ENCODE results near the gene OR52B2. TPM values are rescaled to one million over a fixed set of nuclear protein-coding genes. Genes with fewer than 3 reads are reported as not detected.

OR52B2 gene
- total RNA-seq, 1 experiment from 2014 or later = not detected

GRCh38 chr11:6204706-6205105, 34.6 kb upstream of the OR52B2 start:
- H3K27me3 Mint-ChIP-seq (ENCODE audit: low read depth) = no peaks in the 10 kb centered on the region
- no peaks in the 10 kb centered on the region for H3K9me3 Mint-ChIP-seq
- TF ChIP-seq RELA (CRISPR knock-in tag; IDR thresholded peaks at IDR 0.05; ENCODE audit: borderline replicate concordance) (no peak), ZNF232 (CRISPR knock-in tag; IDR thresholded peaks at IDR 0.05) (no peak), ATF1 (CRISPR knock-in tag; IDR thresholded peaks at IDR 0.05) (no peak), CREB1 (CRISPR knock-in tag; IDR thresholded peaks at IDR 0.05) (no peak), ESRRA (CRISPR knock-in tag; IDR thresholded peaks at IDR 0.05; ENCODE audit: borderline replicate concordance) (no peak), NR1H2 (CRISPR knock-in tag; IDR thresholded peaks at IDR 0.05) (no peak), JAZF1 (CRISPR knock-in tag; IDR thresholded peaks at IDR 0.05) (no peak)
- ChIA-PET POLR2A (no interaction called here), CTCF (interaction anchor here (1.9 kb wide), 1 partner anchor 158 kb away, joined by 5 read pairs; no protein-coding TSS in a partner anchor)
- ATAC-seq (no peak), DNase-seq (ENCODE audit: low spot score) (no peak)
- H3K27ac Mint-ChIP-seq = no peak overlapping the region
- peaks cover 4% of the 10 kb centered on the region; the same call in 1 of the 2 replicates for H3K36me3 Mint-ChIP-seq
- no peak overlapping the region for H3K4me3 Mint-ChIP-seq
- H3K4me1 Mint-ChIP-seq = peaks cover 9% of the 10 kb centered on the region

- CTCF ChIA-PET = interaction anchor here (1.9 kb wide), 1 partner anchor 160 kb away, joined by 5 read pairs; no protein-coding TSS in a partner anchor
- DNase-seq (ENCODE audit: low spot score) (no peak), ATAC-seq (no peak)
- POLR2A ChIA-PET = no interaction called here
- H3K4me3 Mint-ChIP-seq = no peak overlapping the region
- no peaks in the 10 kb centered on the region for H3K36me3 Mint-ChIP-seq
- peaks cover 9% of the 10 kb centered on the region for H3K4me1 Mint-ChIP-seq
- TF ChIP-seq ZNF532 (CRISPR knock-in tag; IDR thresholded peaks at IDR 0.05; ENCODE audit: borderline replicate concordance) (no peak), ARID4B (CRISPR knock-in tag; IDR thresholded peaks at IDR 0.05; ENCODE audit: borderline replicate concordance) (no peak), SP1 (CRISPR knock-in tag; conservative IDR thresholded peaks at IDR 0.05) (no peak), IRF2 (CRISPR knock-in tag; IDR thresholded peaks at IDR 0.05; ENCODE audit: borderline replicate concordance, low read depth) (no peak), GTF2I (CRISPR knock-in tag; conservative IDR thresholded peaks at IDR 0.05) (no peak)
- H3K27ac Mint-ChIP-seq = no peak overlapping the region
- H3K27me3 Mint-ChIP-seq (ENCODE audit: low read depth) = no peaks in the 10 kb centered on the region
- H3K9me3 Mint-ChIP-seq = no peaks in the 10 kb centered on the region
Observed at GRCh38 chr11:6203327-6203726, 33.2 kb upstream of the OR52B2 start.

DNA sequence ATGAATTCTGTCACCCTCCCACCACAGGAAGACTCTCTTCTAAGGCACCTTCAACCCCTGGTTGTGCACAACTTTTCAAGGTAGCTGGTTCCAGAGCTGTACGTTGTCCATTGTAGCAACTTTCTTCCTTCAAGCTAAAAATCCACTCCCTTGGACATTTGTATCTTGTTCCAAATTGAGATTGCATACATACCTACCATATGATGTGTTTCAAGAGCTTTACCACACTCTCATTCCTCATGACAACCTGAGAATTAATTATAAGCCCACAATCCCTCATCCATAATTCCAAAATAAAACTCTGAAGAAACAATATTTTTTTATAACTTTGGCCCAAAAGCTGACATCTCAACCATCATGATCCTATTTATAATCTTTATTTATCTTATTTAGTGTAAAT, 31.9 kb upstream of the OR52B2 start:
- no peaks in the 10 kb centered on the region for H3K9me3 Mint-ChIP-seq
- H3K36me3 Mint-ChIP-seq = no peaks in the 10 kb centered on the region
- no peaks in the 10 kb centered on the region for H3K27me3 Mint-ChIP-seq (ENCODE audit: low read depth)
- ChIA-PET POLR2A (no interaction called here), CTCF (interaction anchor here (1.2 kb wide), 1 partner anchor 97 kb away, joined by 4 read pairs; no protein-coding TSS in a partner anchor)
- peaks cover 9% of the 10 kb centered on the region for H3K4me1 Mint-ChIP-seq
- H3K4me3 Mint-ChIP-seq = no peak overlapping the region
- ATAC-seq (no peak), DNase-seq (ENCODE audit: low spot score) (no peak)
- H3K27ac Mint-ChIP-seq = no peak overlapping the region
- TF ChIP-seq TEAD4 (CRISPR knock-in tag; IDR thresholded peaks at IDR 0.05) (no peak), CREB1 (CRISPR knock-in tag; IDR thresholded peaks at IDR 0.05) (no peak), NR2C2 (CRISPR knock-in tag; IDR thresholded peaks at IDR 0.05) (no peak), CREM (CRISPR knock-in tag; IDR thresholded peaks at IDR 0.05) (no peak), ZNF671 (CRISPR knock-in tag; IDR thresholded peaks at IDR 0.05) (no peak), ZNF396 (CRISPR knock-in tag; IDR thresholded peaks at IDR 0.05; ENCODE audit: borderline replicate concordance) (no peak), ESRRA (CRISPR knock-in tag; IDR thresholded peaks at IDR 0.05; ENCODE audit: borderline replicate concordance) (no peak)
- TF ChIP-seq, protein P1, sequence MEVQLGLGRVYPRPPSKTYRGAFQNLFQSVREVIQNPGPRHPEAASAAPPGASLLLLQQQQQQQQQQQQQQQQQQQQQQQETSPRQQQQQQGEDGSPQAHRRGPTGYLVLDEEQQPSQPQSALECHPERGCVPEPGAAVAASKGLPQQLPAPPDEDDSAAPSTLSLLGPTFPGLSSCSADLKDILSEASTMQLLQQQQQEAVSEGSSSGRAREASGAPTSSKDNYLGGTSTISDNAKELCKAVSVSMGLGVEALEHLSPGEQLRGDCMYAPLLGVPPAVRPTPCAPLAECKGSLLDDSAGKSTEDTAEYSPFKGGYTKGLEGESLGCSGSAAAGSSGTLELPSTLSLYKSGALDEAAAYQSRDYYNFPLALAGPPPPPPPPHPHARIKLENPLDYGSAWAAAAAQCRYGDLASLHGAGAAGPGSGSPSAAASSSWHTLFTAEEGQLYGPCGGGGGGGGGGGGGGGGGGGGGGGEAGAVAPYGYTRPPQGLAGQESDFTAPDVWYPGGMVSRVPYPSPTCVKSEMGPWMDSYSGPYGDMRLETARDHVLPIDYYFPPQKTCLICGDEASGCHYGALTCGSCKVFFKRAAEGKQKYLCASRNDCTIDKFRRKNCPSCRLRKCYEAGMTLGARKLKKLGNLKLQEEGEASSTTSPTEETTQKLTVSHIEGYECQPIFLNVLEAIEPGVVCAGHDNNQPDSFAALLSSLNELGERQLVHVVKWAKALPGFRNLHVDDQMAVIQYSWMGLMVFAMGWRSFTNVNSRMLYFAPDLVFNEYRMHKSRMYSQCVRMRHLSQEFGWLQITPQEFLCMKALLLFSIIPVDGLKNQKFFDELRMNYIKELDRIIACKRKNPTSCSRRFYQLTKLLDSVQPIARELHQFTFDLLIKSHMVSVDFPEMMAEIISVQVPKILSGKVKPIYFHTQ (CRISPR knock-in tag; IDR thresholded peaks at IDR 0.05) = no peak
- TF ChIP-seq, protein P2, sequence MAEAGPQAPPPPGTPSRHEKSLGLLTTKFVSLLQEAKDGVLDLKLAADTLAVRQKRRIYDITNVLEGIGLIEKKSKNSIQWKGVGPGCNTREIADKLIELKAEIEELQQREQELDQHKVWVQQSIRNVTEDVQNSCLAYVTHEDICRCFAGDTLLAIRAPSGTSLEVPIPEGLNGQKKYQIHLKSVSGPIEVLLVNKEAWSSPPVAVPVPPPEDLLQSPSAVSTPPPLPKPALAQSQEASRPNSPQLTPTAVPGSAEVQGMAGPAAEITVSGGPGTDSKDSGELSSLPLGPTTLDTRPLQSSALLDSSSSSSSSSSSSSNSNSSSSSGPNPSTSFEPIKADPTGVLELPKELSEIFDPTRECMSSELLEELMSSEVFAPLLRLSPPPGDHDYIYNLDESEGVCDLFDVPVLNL (CRISPR knock-in tag; IDR thresholded peaks at IDR 0.05; ENCODE audit: borderline replicate concordance, low read depth) = no peak

Measured in WTC11 (cell line).